Colonic mucosa (tissue), 4 donors: ENCODE results near the gene MTMR12. TPM values are rescaled to one million over a fixed set of nuclear protein-coding genes. Genes with fewer than 3 reads are reported as not detected.

Experiments
- DNase-seq: peaks from one replicate; pipeline ENCODE4 v3.0.0-alpha.2; 2020
- H3K27ac ChIP-seq: fragments of 200-600 bp; one replicate; pipeline ENCODE4 v1.8.0; 2021
- H3K27me3 ChIP-seq: fragments of 200-600 bp; one replicate; pipeline ENCODE4 v1.8.0; 2021
- H3K36me3 ChIP-seq: fragments of 200-600 bp; one replicate; pipeline ENCODE4 v1.8.0; 2021
- H3K4me1 ChIP-seq: fragments of 200-600 bp; one replicate; pipeline ENCODE4 v1.8.0; 2021; ENCODE audit warnings: mild to moderate bottlenecking
- H3K4me3 ChIP-seq: fragments of 200-600 bp; one replicate; pipeline ENCODE4 v1.8.0; 2021
- H3K9ac ChIP-seq, 2 donors: one replicate each; pipeline ENCODE4 v1.7.0; 2013; ENCODE audit warnings: control low read depth in 2 of 2, low read depth in 2 of 2, low read length in 2 of 2
- H3K9me3 ChIP-seq: fragments of 200-600 bp; one replicate; pipeline ENCODE4 v1.8.0; 2021
- intact Hi-C: fragments of 100-400 bp; cut with DNase I; formaldehyde crosslinking; loops from one replicate; pipeline ENCODE4 v1.14.1; 2022
- total RNA-seq, 2 donors: library from RNA; stranded (reverse); fragmentation: NEBNext Ultra II Directional in 1 of 2; extraction: Animal tissue kit (Norgen Biotek cat#: 25700) in 1 of 2; gene quantifications; one replicate each; pipeline ENCODE4 v1.2.1, GENCODE V29; 2021
- TF ChIP-seq, protein P1 (sequence below): fragments of 200-600 bp; IDR thresholded peaks from one replicate; pipeline ENCODE4 v1.8.0; 2022; ENCODE audit warnings: antibody characterized with exemption, mild to moderate bottlenecking
- donor health status: healthy.
- donor health status: DM: no; HTN: no; CAD: no.
- donor health status: DM: no; HTN: no; CAD: no.

Gene MTMR12
- total RNA-seq, 2 donors from 2014 or later = 23.2 to 23.8 TPM

DNA sequence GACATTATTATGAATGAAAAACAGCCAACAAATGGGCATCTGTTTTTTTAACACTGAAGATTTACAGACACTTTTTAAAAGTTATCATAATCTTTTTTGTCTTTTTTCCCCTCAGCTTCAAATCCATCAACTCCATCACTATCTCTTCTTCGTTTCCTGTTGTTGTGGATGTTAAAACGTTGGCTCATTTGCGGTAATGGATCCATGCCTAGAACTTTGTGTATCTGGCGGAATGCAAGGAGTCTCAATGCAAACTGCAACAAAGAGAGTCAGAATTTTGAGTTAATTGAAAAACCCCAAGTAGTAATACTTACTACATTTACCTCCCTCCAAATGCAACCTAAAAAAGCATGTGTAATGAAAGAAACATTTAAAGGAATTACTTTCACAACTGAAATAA lies 42.9 kb upstream of the MTMR12 start:
- no peak overlapping the region for H3K4me3 ChIP-seq
- H3K27ac ChIP-seq = no peak overlapping the region
- no peaks in the 10 kb centered on the region for H3K27me3 ChIP-seq
- TF ChIP-seq, protein P1, sequence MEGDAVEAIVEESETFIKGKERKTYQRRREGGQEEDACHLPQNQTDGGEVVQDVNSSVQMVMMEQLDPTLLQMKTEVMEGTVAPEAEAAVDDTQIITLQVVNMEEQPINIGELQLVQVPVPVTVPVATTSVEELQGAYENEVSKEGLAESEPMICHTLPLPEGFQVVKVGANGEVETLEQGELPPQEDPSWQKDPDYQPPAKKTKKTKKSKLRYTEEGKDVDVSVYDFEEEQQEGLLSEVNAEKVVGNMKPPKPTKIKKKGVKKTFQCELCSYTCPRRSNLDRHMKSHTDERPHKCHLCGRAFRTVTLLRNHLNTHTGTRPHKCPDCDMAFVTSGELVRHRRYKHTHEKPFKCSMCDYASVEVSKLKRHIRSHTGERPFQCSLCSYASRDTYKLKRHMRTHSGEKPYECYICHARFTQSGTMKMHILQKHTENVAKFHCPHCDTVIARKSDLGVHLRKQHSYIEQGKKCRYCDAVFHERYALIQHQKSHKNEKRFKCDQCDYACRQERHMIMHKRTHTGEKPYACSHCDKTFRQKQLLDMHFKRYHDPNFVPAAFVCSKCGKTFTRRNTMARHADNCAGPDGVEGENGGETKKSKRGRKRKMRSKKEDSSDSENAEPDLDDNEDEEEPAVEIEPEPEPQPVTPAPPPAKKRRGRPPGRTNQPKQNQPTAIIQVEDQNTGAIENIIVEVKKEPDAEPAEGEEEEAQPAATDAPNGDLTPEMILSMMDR = no peak
- no peak overlapping the region for H3K9ac ChIP-seq
- intact Hi-C loops = no loop called here
- no peaks in the 10 kb centered on the region for H3K9me3 ChIP-seq
- H3K36me3 ChIP-seq = no peaks in the 10 kb centered on the region
- H3K4me1 ChIP-seq = no peaks in the 10 kb centered on the region
- DNase-seq = no peak

DNA sequence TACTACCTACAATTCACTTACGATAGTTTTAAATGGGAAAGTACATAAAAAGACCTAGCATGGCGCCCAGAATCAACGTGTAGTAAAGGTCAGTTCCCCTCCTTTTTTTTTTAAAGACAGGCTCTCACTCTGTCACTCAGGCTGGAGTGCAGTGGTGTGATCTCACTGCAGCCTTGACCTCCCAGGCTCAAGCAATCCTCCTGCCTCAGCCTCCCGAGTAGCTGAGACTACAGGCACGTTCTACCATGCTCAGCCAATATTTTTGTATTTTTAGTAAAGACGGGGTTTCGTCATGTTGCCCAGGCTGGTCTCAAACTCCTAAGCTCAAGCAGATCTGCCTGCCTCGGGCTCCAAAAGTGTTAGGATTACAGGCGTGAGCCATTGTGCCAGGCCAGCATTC lies 40.7 kb upstream of the MTMR12 start:
- Histone ChIP-seq H3K9ac (no peak overlapping the region), H3K27ac (no peak overlapping the region), H3K4me1 (no peaks in the 10 kb centered on the region), H3K27me3 (no peaks in the 10 kb centered on the region), H3K36me3 (no peaks in the 10 kb centered on the region), H3K4me3 (no peak overlapping the region), H3K9me3 (no peaks in the 10 kb centered on the region)
- TF ChIP-seq, protein P1 = no peak
- no peak for DNase-seq
- intact Hi-C loops = no loop called here

DNA sequence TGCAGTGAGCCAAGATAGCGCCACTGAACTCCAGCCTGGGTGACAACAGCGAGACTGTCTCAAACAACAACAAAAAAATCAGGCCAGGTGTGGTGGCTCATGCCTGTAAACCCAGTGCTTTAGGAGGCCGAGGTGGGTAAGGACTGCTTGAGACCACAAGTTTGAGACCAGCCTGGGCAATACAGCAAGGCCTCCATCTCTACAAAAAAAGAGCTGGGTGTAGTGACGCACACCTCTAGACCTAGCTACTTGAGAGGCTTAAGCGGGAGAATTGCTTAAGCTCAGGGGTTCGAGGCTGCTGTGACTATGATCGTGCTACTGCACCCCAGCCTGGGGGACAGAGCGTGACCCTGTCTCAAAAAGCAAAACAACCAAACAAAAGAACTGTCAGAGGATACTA lies 39.9 kb upstream of the MTMR12 start:
- no peak for DNase-seq
- Histone ChIP-seq H3K9ac (no peak overlapping the region), H3K27ac (no peak overlapping the region), H3K9me3 (no peaks in the 10 kb centered on the region), H3K4me1 (no peaks in the 10 kb centered on the region), H3K27me3 (no peaks in the 10 kb centered on the region), H3K36me3 (no peaks in the 10 kb centered on the region), H3K4me3 (no peak overlapping the region)
- intact Hi-C loops = no loop called here
- TF ChIP-seq, protein P1 = no peak

DNA sequence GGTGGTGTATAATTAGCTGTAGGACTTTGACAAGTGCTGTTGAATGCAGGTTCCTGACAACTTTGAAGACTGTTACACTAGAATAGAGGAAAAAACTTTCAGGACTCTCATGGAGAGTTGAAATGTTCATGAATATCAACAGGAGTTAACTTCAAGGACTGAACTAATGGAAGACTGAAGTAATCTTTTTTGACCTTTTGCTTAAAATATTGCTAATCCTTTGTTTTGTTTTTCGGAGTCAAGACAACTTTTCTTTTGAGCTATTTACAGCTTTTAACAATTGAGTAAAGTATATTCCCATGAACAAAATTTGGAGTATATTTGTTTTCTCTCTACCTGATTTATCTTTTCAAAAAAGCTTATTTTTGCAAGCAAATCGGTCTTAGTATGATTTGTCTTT lies 34.1 kb upstream of the MTMR12 start:
- intact Hi-C loops = no loop called here
- no peak overlapping the region for H3K4me3 ChIP-seq
- TF ChIP-seq, protein P1 = no peak

DNA sequence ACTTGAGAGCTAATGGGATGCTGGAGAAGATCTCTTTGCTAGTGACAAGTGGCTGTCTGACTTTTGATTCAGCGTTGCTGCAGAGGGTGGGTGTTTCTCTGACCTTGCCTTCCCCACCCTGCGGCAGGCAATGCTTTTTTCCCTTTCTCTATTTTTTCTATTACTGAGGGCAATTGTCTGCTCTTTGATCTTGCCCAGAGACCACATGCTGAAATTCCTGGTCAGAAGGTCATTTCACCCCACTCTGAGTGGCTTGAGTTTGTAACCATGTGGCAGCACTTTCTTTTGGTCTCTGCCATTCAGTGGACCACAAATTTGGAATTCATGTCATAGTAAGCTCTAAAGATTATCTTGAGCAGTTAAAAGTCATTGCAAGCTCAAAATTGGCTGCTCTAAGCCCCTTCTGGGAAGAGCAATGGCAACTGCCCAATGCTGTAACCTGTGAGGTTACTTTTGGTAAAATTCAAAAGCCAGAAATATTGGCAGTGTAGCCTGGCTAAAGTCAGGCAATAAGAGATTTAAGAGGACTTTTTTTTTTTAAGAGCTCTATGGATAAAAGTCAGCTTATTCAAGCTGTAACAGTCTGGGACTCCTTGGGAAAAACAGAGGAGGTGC lies 30.4 kb upstream of the MTMR12 start:
- H3K9me3 ChIP-seq = no peaks in the 10 kb centered on the region
- H3K4me1 ChIP-seq = no peaks in the 10 kb centered on the region
- H3K36me3 ChIP-seq = no peaks in the 10 kb centered on the region
- H3K27ac ChIP-seq = no peak overlapping the region
- no peaks in the 10 kb centered on the region for H3K27me3 ChIP-seq
- H3K9ac ChIP-seq = no peak overlapping the region
- no peak overlapping the region for H3K4me3 ChIP-seq
- intact Hi-C loops = no loop called here
- DNase-seq = no peak
- TF ChIP-seq, protein P1 = no peak

More for the DNA sequence above, 34.1 kb upstream of the MTMR12 start:
- H3K27me3 ChIP-seq = no peaks in the 10 kb centered on the region
- no peak overlapping the region for H3K9ac ChIP-seq
- no peaks in the 10 kb centered on the region for H3K4me1 ChIP-seq
- H3K9me3 ChIP-seq = no peaks in the 10 kb centered on the region
- H3K27ac ChIP-seq = no peak overlapping the region
- no peaks in the 10 kb centered on the region for H3K36me3 ChIP-seq
- DNase-seq = no peak
